PC-3 (cell line): ENCODE measurements around the gene CHGA.

Experiments
- EZH2 ChIP-seq: fragments of 300-600 bp; sonication (generic); IDR thresholded peaks from one replicate; pipeline ENCODE4 v1.6.1; 2017; ENCODE audit warnings: antibody characterized with exemption, mild to moderate bottlenecking, low read length; ENCODE audit not compliant: unreplicated experiment
- EZH2phosphoT487 ChIP-seq: fragments of 300-600 bp; sonication (generic); IDR thresholded peaks from 2 replicates; pipeline ENCODE4 v1.6.1; 2018; ENCODE audit warnings: mild to moderate bottlenecking, antibody characterized with exemption, low read length, borderline replicate concordance
- TF ChIP-seq, protein P1 (sequence below): fragments of 300-600 bp; sonication (generic); conservative IDR thresholded peaks from 2 replicates; pipeline ENCODE4 v1.5.1; 2017; ENCODE audit warnings: antibody characterized with exemption, low read depth, mild to moderate bottlenecking, low read length

- TF ChIP-seq, protein P1, sequence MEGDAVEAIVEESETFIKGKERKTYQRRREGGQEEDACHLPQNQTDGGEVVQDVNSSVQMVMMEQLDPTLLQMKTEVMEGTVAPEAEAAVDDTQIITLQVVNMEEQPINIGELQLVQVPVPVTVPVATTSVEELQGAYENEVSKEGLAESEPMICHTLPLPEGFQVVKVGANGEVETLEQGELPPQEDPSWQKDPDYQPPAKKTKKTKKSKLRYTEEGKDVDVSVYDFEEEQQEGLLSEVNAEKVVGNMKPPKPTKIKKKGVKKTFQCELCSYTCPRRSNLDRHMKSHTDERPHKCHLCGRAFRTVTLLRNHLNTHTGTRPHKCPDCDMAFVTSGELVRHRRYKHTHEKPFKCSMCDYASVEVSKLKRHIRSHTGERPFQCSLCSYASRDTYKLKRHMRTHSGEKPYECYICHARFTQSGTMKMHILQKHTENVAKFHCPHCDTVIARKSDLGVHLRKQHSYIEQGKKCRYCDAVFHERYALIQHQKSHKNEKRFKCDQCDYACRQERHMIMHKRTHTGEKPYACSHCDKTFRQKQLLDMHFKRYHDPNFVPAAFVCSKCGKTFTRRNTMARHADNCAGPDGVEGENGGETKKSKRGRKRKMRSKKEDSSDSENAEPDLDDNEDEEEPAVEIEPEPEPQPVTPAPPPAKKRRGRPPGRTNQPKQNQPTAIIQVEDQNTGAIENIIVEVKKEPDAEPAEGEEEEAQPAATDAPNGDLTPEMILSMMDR = no peak
- TF ChIP-seq EZH2 (no peak), EZH2phosphoT487 (no peak)
Observed at GRCh38 chr14:92950773-92951172, 27.8 kb downstream of the CHGA start.
